Umbilical cord (tissue), 2 donors: ENCODE measurements around the gene WDFY2. TPM values are rescaled to one million over a fixed set of nuclear protein-coding genes. Genes with fewer than 3 reads are reported as not detected.

ENCODE experiments used
- DNase-seq: peaks from one replicate; pipeline ENCODE4 v3.0.0-alpha.2; 2015; ENCODE audit warnings: low spot score
- total RNA-seq: library from RNA; depleted of rRNA; stranded (reverse); fragments of >200 nt; gene quantifications from one replicate; pipeline ENCODE4 v1.2.3, GENCODE V29; 2014; ENCODE audit warnings: low replicate concordance; ENCODE audit not compliant: insufficient read depth

Gene WDFY2
- total RNA-seq, 1 donor from 2014 or later: 14.9 TPM

- DNase-seq: no peak
Observed at GRCh38 chr13:51601601-51602565, 17.6 kb downstream of the WDFY2 start.

GRCh38 chr13:51603716-51604115 lies 19.5 kb downstream of the WDFY2 start:
- no peak for DNase-seq

- DNase-seq: no peak
Observed at GRCh38 chr13:51605698-51606097, 21.4 kb downstream of the WDFY2 start.

- no peak for DNase-seq
Observed at GRCh38 chr13:51607165-51607564, 22.9 kb downstream of the WDFY2 start.

- DNase-seq: no peak
Observed at GRCh38 chr13:51608857-51609406, 24.7 kb downstream of the WDFY2 start.

- no peak for DNase-seq
Observed at GRCh38 chr13:51612867-51613266, 28.6 kb downstream of the WDFY2 start.

- no peak for DNase-seq
Observed at GRCh38 chr13:51613535-51613934, 29.3 kb downstream of the WDFY2 start.

- DNase-seq: peak; percentile 32
Observed at GRCh38 chr13:51614350-51614786, 30.1 kb downstream of the WDFY2 start.

GRCh38 chr13:51618626-51619025 lies 34.4 kb downstream of the WDFY2 start:
- no peak for DNase-seq

GRCh38 chr13:51619614-51620013 lies 35.4 kb downstream of the WDFY2 start:
- no peak for DNase-seq

GRCh38 chr13:51620165-51620983 lies 36.1 kb downstream of the WDFY2 start:
- no peak for DNase-seq

- DNase-seq: no peak
Observed at GRCh38 chr13:51621602-51622001, 37.3 kb downstream of the WDFY2 start.

- DNase-seq: no peak
Observed at GRCh38 chr13:51623473-51623872, 39.2 kb downstream of the WDFY2 start.

- DNase-seq: no peak
Observed at GRCh38 chr13:51624207-51624606, 39.9 kb downstream of the WDFY2 start.

GRCh38 chr13:51624695-51625345 lies 40.6 kb downstream of the WDFY2 start:
- DNase-seq: no peak

- DNase-seq: peak; percentile 64
Observed at GRCh38 chr13:51625555-51626345, 41.5 kb downstream of the WDFY2 start.

- DNase-seq: no peak
Observed at GRCh38 chr13:51626749-51627148, 42.5 kb downstream of the WDFY2 start.

GRCh38 chr13:51628059-51628852 lies 44.0 kb downstream of the WDFY2 start:
- no peak for DNase-seq

- DNase-seq: no peak
Observed at GRCh38 chr13:51629491-51630287, 45.4 kb downstream of the WDFY2 start.
